PFSK-1 (cell line): Measurements from ENCODE around the gene UBR4.

Experiments
- FOXP2 ChIP-seq: optimal IDR thresholded peaks from 2 replicates; pipeline ENCODE3; 2011; ENCODE audit warnings: borderline replicate concordance, control low read depth, inconsistent platforms; ENCODE audit not compliant: insufficient read depth; ENCODE audit errors: extremely low read length, extremely low read depth
- POLR2AphosphoS5 ChIP-seq: IDR thresholded peaks from 2 replicates; pipeline ENCODE4 v1.6.1; 2012; ENCODE audit warnings: low read depth, mild to moderate bottlenecking, control low read depth, low read length, moderate library complexity
- SIN3A ChIP-seq: IDR thresholded peaks from 2 replicates; pipeline ENCODE4 v1.6.1; 2012; ENCODE audit warnings: mild to moderate bottlenecking, low read length, moderate library complexity, borderline replicate concordance; ENCODE audit not compliant: insufficient read depth
- TAF1 ChIP-seq: IDR thresholded peaks from 2 replicates; pipeline ENCODE4 v1.6.1; 2012; ENCODE audit warnings: low read length, control low read depth, borderline replicate concordance; ENCODE audit not compliant: insufficient read depth
- TF ChIP-seq, protein P1 (sequence below), 2 experiments: IDR thresholded peaks; 2 replicates each; pipeline versions ENCODE4 v1.6.1 to v1.8.0; 2011 to 2012; ENCODE audit warnings: low read depth in 2 of 2, low read length in 2 of 2, control low read depth in 1 of 2, inconsistent platforms in 1 of 2, mild to moderate bottlenecking in 1 of 2, moderate library complexity in 1 of 2; ENCODE audit not compliant: insufficient read depth in 1 of 2

Gene UBR4

GRCh38 chr1:19149736-19150135 is 60.3 kb downstream of the UBR4 start:
- no peak for TF ChIP-seq TAF1
- TF ChIP-seq, protein P1, sequence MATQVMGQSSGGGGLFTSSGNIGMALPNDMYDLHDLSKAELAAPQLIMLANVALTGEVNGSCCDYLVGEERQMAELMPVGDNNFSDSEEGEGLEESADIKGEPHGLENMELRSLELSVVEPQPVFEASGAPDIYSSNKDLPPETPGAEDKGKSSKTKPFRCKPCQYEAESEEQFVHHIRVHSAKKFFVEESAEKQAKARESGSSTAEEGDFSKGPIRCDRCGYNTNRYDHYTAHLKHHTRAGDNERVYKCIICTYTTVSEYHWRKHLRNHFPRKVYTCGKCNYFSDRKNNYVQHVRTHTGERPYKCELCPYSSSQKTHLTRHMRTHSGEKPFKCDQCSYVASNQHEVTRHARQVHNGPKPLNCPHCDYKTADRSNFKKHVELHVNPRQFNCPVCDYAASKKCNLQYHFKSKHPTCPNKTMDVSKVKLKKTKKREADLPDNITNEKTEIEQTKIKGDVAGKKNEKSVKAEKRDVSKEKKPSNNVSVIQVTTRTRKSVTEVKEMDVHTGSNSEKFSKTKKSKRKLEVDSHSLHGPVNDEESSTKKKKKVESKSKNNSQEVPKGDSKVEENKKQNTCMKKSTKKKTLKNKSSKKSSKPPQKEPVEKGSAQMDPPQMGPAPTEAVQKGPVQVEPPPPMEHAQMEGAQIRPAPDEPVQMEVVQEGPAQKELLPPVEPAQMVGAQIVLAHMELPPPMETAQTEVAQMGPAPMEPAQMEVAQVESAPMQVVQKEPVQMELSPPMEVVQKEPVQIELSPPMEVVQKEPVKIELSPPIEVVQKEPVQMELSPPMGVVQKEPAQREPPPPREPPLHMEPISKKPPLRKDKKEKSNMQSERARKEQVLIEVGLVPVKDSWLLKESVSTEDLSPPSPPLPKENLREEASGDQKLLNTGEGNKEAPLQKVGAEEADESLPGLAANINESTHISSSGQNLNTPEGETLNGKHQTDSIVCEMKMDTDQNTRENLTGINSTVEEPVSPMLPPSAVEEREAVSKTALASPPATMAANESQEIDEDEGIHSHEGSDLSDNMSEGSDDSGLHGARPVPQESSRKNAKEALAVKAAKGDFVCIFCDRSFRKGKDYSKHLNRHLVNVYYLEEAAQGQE (IDR thresholded peaks at IDR 0.05; ENCODE audit: insufficient read depth in 1 of 2, low read depth in 2 of 2, low read length in 2 of 2) = no peak

DNA sequence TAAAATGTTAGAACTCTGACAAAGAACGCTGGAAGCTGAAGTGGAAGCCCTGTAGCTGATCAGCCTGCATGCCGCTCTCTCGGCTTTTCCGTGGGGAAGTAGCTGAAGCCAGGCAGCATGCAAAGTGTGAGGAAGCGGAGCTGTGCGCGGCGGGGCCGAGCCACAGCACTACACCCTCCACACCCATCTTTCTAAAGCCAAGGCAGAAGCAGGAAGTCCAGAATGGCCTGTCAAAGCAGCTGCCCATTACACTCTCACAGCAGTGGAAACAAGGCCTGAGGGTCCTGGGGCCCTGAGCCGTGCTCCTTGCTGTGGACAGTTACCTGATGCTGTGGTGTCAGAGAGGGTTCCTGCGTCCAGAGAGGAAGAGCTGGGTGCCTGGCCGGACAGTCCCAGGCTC is 69.6 kb downstream of the UBR4 start:
- TF ChIP-seq FOXP2 (no peak), SIN3A (no peak), TAF1 (no peak), POLR2AphosphoS5 (no peak)
- TF ChIP-seq, protein P1 (IDR thresholded peaks at IDR 0.05; ENCODE audit: insufficient read depth in 1 of 2, low read depth in 2 of 2, low read length in 2 of 2) = no peak

GRCh38 chr1:19139711-19140110 is 70.4 kb downstream of the UBR4 start:
- no peak for TF ChIP-seq SIN3A
- no peak for TF ChIP-seq TAF1
- no peak for TF ChIP-seq FOXP2
- TF ChIP-seq, protein P1 (IDR thresholded peaks at IDR 0.05; ENCODE audit: insufficient read depth in 1 of 2, low read depth in 2 of 2, low read length in 2 of 2) = no peak
- TF ChIP-seq POLR2AphosphoS5 = no peak

- TF ChIP-seq SIN3A = no peak
- TF ChIP-seq TAF1 = no peak
- no peak for TF ChIP-seq FOXP2
- TF ChIP-seq, protein P1 (IDR thresholded peaks at IDR 0.05; ENCODE audit: insufficient read depth in 1 of 2, low read depth in 2 of 2, low read length in 2 of 2) = no peak
- TF ChIP-seq POLR2AphosphoS5 = no peak
Measured at GRCh38 chr1:19138958-19139581, 71.0 kb downstream of the UBR4 start.

GRCh38 chr1:19138331-19138730 is 71.7 kb downstream of the UBR4 start:
- no peak for TF ChIP-seq FOXP2
